HepG2 (cell line): ENCODE measurements around the gene POLR3H. TPM values are rescaled to one million over a fixed set of nuclear protein-coding genes. Genes with fewer than 3 reads are reported as not detected.

Experiments used
- ATAC-seq: fragments of 200-7000 bp; cut with Tn5 transposase; 3 replicates; pipeline ENCODE4 v1.9.1; 2020; ENCODE audit warnings: mild to moderate bottlenecking, moderate library complexity
- BruUV-seq: library from RNA; stranded (reverse); fragments of 400-500 nt; replicated peaks from 2 replicates; lab custom pipeline; 2021; lab: Mats Ljungman, UMichigan
- CTCF ChIA-PET: fragments of 300-600 bp; formaldehyde crosslinking; extraction: SDS; loops from one replicate; lab custom pipeline; 2021; ENCODE audit warnings: low total read pairs, inconsistent platforms, low intra/inter-chr PET ratio; lab: Yijun Ruan, JAX
- POLR2A ChIA-PET: fragments of 350-600 bp; sonication (Branson Sonifier 250); formaldehyde crosslinking; loops from one replicate; lab custom pipeline; 2020; ENCODE audit warnings: antibody characterized with exemption, inconsistent platforms; lab: Yijun Ruan, JAX
- DNase-seq: peaks from one replicate; pipeline ENCODE4 v3.0.0-alpha.2; 2015; ENCODE audit warnings: low spot score
- FAIRE-seq: peaks from 3 replicates; lab custom pipeline; 2011; peaks lifted over from hg19 to GRCh38; lab: Jason Lieb, UNC
- H2AFZ ChIP-seq: one replicate; pipeline ENCODE4 v1.6.1; 2011; ENCODE audit warnings: low read length, inconsistent platforms
- H3K27ac ChIP-seq: fragments of 300-600 bp; 3 replicates; pipeline ENCODE4 v1.8.0; 2011; ENCODE audit warnings: mixed run types, mild to moderate bottlenecking, mixed read lengths, low read length, inconsistent platforms; ENCODE audit not compliant: insufficient read depth; ENCODE audit errors: extremely low read length
- H3K27me3 ChIP-seq, 2 experiments: fragments of 200-600 bp in 1 of 2; 2 replicates in 1 of 2; 3 replicates in 1 of 2; pipeline versions ENCODE4 v1.6.0 to v1.8.0; 2011; ENCODE audit warnings: low read length in 2 of 2, mild to moderate bottlenecking in 2 of 2, moderate library complexity in 2 of 2, inconsistent platforms in 1 of 2; ENCODE audit not compliant: insufficient read depth in 2 of 2, control insufficient read depth in 1 of 2
- H3K36me3 ChIP-seq, 2 experiments: fragments of 200-600 bp in 1 of 2; replicated peaks in 1 of 2; 2 replicates in 1 of 2; 3 replicates in 1 of 2; pipeline versions ENCODE4 v1.5.1 to v1.8.0; 2011; ENCODE audit warnings: low read length in 2 of 2, inconsistent platforms in 1 of 2; ENCODE audit not compliant: insufficient read depth in 2 of 2, control insufficient read depth in 1 of 2
- H3K4me1 ChIP-seq: 2 replicates; pipeline ENCODE4 v1.5.1; 2012; ENCODE audit warnings: low read length, inconsistent platforms; ENCODE audit not compliant: insufficient read depth
- H3K4me2 ChIP-seq: 2 replicates; pipeline ENCODE4 v1.6.0; 2011; ENCODE audit warnings: low read depth, low read length, inconsistent platforms
- H3K4me3 ChIP-seq, 3 experiments: fragments of 200-600 bp in 1 of 3; sonication (generic), shearing (Covaris generic) in 1 of 3; replicated peaks in 1 of 3; 2 replicates each; pipeline ENCODE4 v1.5.1; 2011 to 2016; ENCODE audit warnings: low read length in 3 of 3, inconsistent platforms in 2 of 3, low read depth in 2 of 3, mild to moderate bottlenecking in 2 of 3, control low read depth in 1 of 3, mixed read lengths in 1 of 3; ENCODE audit not compliant: insufficient read depth in 1 of 3
- H3K79me2 ChIP-seq: one replicate; pipeline ENCODE4 v1.6.1; 2011; ENCODE audit warnings: low read length, inconsistent platforms; ENCODE audit not compliant: insufficient read depth
- H3K9ac ChIP-seq: 2 replicates; pipeline ENCODE4 v1.6.0; 2011; ENCODE audit warnings: mild to moderate bottlenecking, low read depth, low read length, inconsistent platforms; ENCODE audit not compliant: insufficient read depth
- H3K9me3 ChIP-seq: 2 replicates; pipeline ENCODE4 v1.5.1; 2012; ENCODE audit warnings: mild to moderate bottlenecking, low read length
- H4K20me1 ChIP-seq: 2 replicates; pipeline ENCODE4 v1.6.0; 2011; ENCODE audit warnings: inconsistent platforms, mild to moderate bottlenecking, low read length, moderate library complexity; ENCODE audit not compliant: insufficient read depth
- KLF13 ChIP-seq: sonication (generic); formaldehyde crosslinking; IDR thresholded peaks from 2 replicates; pipeline ENCODE4 v1.4.0; 2020; ENCODE audit warnings: mild to moderate bottlenecking, missing genetic modification reagents
- MED1 ChIP-seq: sonication (generic); formaldehyde crosslinking; IDR thresholded peaks from 2 replicates; pipeline ENCODE4 v1.4.0; 2020; ENCODE audit warnings: missing genetic modification reagents
- WGBS: methylation state at CpG from one replicate; pipeline ENCODE4 v1.1.6; 2017; ENCODE audit warnings: low lambda C conversion rate; 5-methylcytosine and 5-hydroxymethylcytosine counted together
- in situ Hi-C: cut with HindIII; loops from 2 replicates; pipeline ENCODE4 v1.10.0; 2017; ENCODE audit warnings: low pct_unique_long_range_greater_than_20kb; ENCODE audit not compliant: extremely low pct_ligation_motif_present
- intact Hi-C: fragments of 100-400 bp; cut with micrococcal nuclease; formaldehyde crosslinking; loops from one replicate; pipeline ENCODE4 v1.10.0; 2022; ENCODE audit not compliant: unreplicated experiment
- polyA plus RNA-seq, 8 experiments: library from polyadenylated mRNA; depleted of rRNA in 3 of 8; stranded (reverse) in 7 of 8; unstranded in 1 of 8; fragments of >200 nt; fragmentation: Illumina TruSeq in 4 of 8; extraction: Trizol in 4 of 8; gene quantifications; 2 replicates each; pipeline versions ENCODE4 v1.2.1 to v1.2.3, GENCODE V29; 2011 to 2016; ENCODE audit warnings: low read depth in 4 of 8, missing spikeins in 1 of 8, mixed read lengths in 1 of 8; ENCODE audit not compliant: insufficient read depth in 1 of 8
- total RNA-seq, 5 experiments: library from RNA; depleted of rRNA; stranded (reverse); fragments of >200 nt; fragmentation: Illumina TruSeq; extraction: Trizol; gene quantifications; 2 replicates each; pipeline ENCODE4 v1.2.3, GENCODE V29; 2016; ENCODE audit warnings: low read depth in 1 of 5
- TF ChIP-seq, protein P1 (sequence below): sonication (generic); formaldehyde crosslinking; IDR thresholded peaks from 2 replicates; pipeline ENCODE4 v1.4.0; 2020; ENCODE audit warnings: missing genetic modification reagents, borderline replicate concordance

POLR3H gene
- total and polyA plus RNA-seq, 2 of the 13 experiments (the other 11 are each of a cell fraction or from before 2014, with no cell fraction given), result 10.3 to 28.6 TPM

GRCh38 chr22:41511521-41511968, 32.7 kb downstream of the POLR3H start (continued):
- TF ChIP-seq, protein P1, sequence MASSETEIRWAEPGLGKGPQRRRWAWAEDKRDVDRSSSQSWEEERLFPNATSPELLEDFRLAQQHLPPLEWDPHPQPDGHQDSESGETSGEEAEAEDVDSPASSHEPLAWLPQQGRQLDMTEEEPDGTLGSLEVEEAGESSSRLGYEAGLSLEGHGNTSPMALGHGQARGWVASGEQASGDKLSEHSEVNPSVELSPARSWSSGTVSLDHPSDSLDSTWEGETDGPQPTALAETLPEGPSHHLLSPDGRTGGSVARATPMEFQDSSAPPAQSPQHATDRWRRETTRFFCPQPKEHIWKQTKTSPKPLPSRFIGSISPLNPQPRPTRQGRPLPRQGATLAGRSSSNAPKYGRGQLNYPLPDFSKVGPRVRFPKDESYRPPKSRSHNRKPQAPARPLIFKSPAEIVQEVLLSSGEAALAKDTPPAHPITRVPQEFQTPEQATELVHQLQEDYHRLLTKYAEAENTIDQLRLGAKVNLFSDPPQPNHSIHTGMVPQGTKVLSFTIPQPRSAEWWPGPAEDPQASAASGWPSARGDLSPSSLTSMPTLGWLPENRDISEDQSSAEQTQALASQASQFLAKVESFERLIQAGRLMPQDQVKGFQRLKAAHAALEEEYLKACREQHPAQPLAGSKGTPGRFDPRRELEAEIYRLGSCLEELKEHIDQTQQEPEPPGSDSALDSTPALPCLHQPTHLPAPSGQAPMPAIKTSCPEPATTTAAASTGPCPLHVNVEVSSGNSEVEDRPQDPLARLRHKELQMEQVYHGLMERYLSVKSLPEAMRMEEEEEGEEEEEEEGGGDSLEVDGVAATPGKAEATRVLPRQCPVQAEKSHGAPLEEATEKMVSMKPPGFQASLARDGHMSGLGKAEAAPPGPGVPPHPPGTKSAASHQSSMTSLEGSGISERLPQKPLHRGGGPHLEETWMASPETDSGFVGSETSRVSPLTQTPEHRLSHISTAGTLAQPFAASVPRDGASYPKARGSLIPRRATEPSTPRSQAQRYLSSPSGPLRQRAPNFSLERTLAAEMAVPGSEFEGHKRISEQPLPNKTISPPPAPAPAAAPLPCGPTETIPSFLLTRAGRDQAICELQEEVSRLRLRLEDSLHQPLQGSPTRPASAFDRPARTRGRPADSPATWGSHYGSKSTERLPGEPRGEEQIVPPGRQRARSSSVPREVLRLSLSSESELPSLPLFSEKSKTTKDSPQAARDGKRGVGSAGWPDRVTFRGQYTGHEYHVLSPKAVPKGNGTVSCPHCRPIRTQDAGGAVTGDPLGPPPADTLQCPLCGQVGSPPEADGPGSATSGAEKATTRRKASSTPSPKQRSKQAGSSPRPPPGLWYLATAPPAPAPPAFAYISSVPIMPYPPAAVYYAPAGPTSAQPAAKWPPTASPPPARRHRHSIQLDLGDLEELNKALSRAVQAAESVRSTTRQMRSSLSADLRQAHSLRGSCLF (CRISPR knock-in tag), result no peak
- TF ChIP-seq, all 625 proteins: peak for 0

- FAIRE-seq, result no peak
These were observed 35.5 kb downstream of the POLR3H start for GRCh38 chr22:41508770-41509170.

More at GRCh38 chr22:41508770-41509170, 35.5 kb downstream of the POLR3H start:
- TF ChIP-seq MED1 (CRISPR knock-in tag) (no peak), KLF13 (no peak)
- intact Hi-C loops (no loop called here), in situ Hi-C loops (no loop called here)
- BruUV-seq, result no TSS peak
- Histone ChIP-seq H3K36me3 (peaks cover 21 to 60% of the 10 kb centered on the region in 2 experiments; a peak in 4 of 5 replicates), H3K4me3 (no peak overlapping the region), H2AFZ (no peak overlapping the region), H3K27ac (no peak overlapping the region), H3K4me1 (peaks cover 10% of the 10 kb centered on the region), H3K4me2 (no peak overlapping the region), H3K79me2 (no peaks in the 10 kb centered on the region), H3K9ac (no peak overlapping the region), H4K20me1 (no peaks in the 10 kb centered on the region), H3K27me3 (no peaks in the 10 kb centered on the region), H3K9me3 (no peaks in the 10 kb centered on the region)
- DNase-seq, result no peak
- ChIA-PET POLR2A (no interaction called here), CTCF (no interaction called here)
- ATAC-seq, result peak; percentile 25; the same call in 1 of the 3 replicates
- WGBS, result 100% methylated on average over 1 of the region's 12 CpGs
